Stimulated activated CD4-positive, alpha-beta T cell treated with anti-CD3 and anti-CD28 coated beads, Interleukin-1b, Interleukin-23, amount 100 ng/mL, for 1 hour (primary cell): ENCODE data around the gene APOBEC3C.
"Not testable (repeated sequence)": the region's sequence is repeated elsewhere in the genome, so short reads cannot be mapped to it uniquely, and the experiment has no call there.

Experiments
- DNase-seq, 2 donors: peaks; one replicate each; pipeline ENCODE4 v3.0.0-alpha.2; 2020; ENCODE audit warnings: low read depth in 2 of 2

Gene APOBEC3C

DNA sequence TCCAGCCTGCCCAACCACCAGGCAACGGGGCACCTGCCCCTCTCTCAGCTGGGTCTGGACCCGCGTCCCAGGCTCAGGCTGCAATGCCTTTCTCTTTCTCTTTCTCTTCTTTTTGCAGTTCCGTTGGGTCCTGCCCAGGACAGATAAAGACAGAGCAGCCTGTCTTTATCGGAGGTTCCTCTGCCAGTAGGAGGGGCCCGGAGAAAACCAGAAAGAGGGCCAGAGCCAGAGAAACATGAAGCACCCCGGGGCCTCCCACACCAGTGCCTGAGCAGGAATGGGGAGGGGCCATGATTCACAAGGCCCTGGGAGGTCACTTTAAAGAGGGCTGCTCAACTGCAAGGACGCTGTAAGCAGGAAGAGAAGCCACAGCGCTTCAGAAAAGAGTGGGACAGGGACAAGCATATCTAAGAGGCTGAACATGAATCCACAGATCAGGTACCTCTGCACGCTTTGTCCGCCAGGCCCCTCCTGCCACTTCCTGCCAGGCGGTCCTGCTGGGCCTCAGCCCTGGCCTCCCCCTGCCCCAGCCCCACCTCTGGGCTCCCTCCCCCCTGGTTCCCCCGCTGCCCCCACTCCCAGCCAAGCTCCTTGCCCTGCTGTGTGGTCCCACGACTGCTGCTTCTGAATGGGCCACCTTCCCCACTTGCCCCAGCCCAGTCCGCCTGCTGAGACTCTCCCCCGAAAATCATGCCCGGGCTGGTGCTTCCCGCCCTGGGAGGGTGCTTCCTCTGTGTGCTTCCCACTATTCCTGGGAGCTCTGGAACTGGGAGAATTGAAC lies at the start of gene APOBEC3C:
TSS of gene APOBEC3C (plus strand) at position 316 of the 781 bp plus-strand sequence. CDS start at position 422, 106 bp downstream.
- peak; percentile 39 to 49 for DNase-seq

DNA sequence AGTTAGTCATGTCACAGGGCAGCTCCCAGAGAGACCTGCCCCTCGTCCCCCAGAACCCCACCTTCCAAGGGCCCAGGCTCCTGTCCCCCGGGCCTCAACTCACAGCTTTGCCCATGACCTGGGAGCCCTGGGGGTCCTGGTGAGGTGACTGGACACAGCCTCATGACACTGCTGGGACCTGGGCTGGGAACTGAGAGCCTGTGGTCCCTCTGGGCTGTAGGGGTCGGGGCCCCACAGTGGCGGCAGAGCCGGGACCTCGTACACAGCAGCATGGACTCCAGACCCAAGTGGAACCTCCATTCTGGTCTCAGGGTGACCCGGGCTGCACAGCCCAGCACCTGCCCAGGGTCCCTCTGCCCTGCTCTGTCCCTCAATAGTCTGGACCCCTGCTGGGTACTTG lies 49.8 kb upstream of the APOBEC3C start:
- DNase-seq: no peak

DNA sequence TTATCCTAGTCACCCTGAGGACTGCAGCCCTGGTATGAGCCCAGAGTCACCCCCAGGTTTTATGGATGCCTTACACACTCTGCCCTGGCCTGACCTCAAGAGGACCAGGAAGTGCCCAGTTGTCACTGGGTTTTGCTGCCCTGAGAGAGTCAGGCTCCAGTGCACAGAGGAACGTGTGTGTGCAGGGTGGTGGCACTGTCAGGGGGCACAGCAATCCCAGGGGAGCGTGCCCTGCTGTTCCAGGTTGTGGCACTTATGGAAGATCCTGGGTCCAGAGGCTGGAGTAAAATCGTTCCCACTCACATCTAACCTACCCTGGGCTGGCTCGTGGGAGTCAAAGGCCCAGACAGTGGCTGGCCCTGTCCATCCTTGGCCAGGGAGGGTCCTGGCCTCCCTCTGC lies 49.1 kb upstream of the APOBEC3C start:
- no peak for DNase-seq

DNA sequence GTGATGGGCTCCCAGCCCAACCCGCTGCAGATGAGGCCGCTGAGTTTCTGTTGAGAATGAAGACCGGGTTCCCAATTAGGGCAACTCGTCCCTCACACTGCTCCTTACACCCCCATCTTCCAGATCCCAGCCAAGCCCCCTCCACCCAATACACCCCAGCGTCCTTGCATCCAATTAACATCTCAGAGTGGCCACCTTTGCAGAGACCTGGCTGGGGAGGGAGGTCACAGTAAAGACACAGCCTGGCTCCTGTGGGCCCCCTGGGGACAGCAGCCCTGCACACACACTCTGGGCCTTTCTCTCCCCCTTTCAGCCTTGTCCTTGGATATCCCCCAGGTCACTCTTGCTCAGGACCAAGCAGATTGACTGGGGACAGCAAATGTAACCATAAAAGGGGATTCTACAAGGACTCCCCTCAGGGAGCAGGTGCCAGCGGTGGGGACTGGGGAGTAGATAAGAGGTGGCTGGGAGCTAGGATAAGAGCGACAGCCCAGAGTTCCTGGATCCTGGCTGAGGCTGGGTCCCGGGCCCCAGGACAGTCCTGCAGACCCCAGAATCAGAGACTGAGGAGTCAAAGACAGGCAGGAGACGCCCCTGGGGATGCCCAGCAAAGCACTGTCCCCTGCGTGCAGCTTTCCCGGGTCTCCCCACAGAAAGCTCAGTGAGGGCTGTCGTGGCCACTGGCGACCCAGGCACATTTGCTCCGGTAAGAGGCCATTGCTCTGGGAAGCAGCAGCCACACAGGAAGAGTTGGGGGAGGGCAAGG lies 48.3 kb upstream of the APOBEC3C start:
- DNase-seq: no peak

DNA sequence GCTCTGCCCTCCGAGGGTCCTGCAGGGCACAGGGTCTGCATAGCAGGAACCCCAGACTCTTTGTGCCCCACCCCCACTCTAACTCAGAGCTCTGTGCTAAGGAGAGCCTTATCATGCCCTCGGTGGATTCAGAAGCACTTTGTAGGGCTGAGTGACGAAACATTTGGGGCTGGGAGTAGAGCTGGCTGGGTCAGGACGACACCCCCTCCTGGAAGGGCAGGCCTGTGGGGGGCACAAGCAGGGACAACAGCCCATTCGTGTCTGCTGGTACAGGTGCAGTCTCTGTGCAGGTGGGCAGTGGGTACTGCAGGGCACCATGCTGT lies 47.7 kb upstream of the APOBEC3C start:
- DNase-seq: no peak

DNA sequence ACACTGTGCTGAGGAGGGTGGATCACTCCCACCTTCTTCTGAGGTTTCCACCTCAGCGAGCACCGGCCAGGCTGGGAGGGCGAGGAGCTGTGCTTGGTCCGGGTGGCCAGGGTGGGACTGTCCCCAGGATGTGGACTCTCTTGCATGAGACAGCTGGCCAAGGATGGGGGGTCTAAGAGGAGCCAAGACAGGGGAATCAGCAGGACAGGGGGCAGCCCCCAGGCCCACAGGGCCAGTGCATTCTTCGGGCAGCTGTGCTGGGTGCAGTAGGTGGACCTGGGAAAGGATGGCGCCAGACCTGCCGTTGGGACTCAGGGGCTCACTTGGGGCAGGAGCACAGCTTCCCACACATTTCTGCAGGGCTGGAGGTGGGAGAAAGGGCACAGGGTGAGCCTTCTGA lies 47.1 kb upstream of the APOBEC3C start:
- no peak for DNase-seq

DNA sequence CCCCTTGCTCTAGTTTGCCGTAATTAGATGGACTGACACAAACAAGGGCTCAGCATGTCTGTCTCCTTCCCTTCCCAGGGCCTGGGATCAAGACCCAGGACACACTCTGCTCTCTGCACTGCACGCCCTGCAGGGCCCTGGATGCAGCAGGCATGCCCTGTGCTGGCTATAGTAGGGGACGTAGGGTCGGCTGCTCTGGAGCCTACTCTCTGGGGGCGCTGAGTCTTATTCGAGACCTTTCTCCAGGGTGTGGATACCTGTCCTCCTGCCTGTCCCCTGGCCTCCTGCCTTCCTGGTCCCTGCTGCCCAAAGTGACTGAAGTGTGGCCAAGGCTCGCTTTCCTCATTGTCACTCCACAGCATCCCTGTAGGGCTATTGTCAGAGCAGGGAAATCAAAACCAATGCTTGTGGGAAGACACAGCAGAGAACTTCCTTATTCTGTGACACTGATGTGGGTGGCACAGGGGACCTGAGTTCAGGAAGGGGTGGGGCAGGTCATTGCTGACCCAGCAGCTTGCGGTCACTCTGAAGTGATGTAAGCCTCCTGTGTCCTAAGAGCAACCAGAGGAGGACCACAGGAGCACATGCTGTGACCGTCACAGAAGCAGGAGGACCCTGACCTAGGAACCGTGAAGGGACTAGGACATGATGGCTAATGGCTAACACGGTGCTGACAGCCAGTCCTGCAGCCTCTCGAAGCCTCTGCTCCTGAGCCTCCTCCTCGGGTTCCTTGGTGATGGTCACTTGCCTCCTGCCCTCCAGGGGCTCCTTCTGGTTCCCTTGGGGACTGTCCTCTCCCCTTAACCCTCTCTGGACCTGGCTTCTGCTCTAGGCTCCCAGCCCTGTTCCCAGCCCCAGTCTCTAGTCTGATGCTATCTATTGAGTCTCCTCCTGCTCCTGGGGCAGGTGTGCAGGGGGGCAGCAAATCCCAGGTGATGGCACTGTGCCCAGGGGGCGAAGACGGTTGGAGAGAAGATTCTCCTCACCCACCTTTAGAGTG lies 46.3 kb upstream of the APOBEC3C start:
- DNase-seq: no peak

DNA sequence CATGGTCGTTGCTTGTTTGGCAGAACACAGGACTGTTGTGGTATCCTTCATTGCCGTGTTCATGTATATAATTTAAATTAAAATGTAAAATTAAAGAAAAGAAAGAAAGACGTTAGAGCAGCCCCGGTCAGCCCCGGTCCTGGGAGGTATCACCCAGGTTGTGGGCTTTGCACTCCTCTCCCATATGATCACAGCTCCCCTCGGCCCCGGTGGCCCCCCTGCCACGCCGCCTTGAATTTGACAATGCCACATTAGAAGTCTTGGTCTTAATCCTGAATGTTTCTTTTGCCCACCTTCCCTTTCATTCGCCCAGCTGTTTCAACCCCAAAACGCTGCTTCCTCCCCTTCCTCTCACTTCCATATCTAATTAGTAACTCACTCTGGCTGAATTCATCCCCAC lies 45.3 kb upstream of the APOBEC3C start:
- DNase-seq: no peak

DNA sequence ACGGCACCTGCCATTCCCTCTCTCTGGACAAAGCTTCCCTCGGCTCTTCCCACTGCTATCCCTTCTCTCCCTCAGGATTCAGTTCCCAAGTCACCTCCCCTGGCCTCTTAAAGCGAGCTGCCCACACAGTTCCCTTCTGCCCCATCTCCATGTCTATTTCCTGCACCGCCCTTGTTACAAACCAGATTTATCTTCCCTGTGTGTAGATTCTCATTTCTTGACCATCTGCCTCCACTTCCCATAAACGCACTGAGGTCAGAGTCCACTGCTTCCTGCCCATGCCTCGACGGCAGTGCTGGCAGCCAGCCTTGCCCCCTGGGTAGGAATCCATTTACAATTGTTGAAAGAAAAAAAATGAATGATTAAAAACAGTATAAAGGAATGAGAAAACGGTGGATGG lies 43.5 kb upstream of the APOBEC3C start:
- no peak for DNase-seq

DNA sequence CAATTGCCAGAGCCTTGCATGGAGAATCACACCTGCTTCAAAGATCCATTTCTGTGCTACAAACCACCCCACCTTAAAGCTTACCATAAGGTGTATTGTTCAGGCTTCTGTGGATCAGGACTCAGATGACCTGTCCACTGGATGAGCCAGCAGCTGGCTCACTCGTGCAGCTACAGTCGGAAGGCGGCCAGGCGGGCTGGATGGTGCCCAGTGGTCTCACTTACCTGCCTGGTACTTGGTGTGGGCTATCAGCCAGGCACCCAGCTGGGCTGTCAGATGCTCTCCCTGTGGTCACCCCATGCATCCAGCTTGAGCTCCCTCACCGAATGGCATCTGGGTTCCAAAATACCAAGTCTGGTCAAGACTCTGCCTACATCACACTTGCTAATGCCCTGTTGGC lies 42.9 kb upstream of the APOBEC3C start:
- no peak for DNase-seq

DNA sequence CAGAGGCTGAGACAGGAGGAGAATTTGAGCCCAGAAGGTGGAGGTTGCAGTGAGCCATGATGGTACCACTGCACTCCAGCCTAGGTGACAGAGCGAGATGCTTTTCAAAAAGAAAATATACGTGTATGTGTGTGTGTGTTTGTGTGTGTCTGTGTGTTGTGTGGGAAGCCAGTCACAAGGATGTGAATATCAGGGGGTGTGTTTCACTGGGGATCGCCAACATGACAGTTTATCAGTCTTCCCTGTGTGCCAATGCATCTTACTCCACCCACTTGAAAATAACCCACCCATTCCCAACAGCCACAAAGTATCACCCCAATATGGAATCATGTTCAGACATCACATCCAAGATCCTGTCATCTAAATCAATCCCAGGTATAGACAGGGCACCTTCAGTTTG lies 42.3 kb upstream of the APOBEC3C start:
- DNase-seq: no peak

DNA sequence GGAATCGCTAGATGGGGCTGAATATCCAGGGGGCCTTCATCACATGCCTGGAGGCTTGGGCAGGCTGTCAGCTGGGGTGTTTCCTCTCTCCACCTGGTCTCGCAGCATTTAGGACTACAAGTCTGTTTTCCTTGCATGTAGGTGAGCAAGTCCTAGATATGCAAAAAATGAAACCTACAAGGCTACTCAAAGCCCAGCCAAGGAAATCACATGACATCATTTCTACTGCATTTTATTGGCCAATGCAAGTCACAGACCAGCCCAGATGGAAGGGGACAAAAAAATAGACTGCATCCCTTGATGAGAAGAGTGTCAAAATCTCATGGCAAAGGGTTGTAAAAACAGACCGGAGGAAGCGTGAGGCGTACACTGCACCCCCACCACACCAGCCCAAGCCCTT lies 41.5 kb upstream of the APOBEC3C start:
- no peak for DNase-seq

DNA sequence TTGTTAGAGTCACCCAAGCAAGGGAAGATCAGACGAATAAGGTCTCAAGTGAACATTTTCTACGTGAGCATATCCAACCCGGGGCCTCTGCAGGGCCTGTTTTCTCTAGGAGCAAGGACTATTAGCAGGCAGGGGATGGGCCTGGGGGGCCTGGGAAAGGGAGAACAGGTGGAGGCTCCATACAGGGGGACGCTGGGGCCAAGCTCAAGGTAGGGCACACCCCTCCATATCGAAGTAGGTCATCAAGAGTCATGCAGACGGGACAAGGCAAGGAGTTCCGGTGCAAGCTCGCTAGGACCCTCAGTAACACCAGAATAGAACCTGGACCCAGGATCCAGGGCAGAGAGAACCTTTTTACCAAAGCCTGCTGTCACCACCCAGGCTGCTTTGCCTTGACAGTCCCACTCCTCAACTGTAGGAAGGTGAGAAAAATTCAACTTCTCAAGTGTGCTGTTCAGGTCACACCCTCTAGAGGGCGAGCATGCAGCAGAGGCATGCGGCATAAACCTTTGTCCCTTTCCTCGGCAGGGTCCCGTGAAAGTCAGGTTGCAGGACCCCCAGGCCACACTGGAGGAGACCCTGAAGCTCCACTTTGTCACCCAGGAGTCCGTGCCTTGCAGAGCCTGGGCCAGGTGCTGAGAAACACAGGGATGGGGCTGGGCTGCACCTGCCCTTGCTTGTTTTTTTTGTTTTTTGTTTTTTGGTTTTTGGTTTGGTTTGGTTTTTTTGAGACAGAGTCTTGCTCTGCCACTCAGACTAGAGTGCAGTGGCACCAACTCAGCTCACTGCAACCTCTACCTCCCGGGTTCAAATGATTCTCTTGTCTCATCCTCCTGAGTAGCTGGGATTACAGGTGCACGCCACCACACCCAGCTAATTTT lies 40.5 kb upstream of the APOBEC3C start:
- peak in 1 of 2 donors; percentile 45 for DNase-seq

DNA sequence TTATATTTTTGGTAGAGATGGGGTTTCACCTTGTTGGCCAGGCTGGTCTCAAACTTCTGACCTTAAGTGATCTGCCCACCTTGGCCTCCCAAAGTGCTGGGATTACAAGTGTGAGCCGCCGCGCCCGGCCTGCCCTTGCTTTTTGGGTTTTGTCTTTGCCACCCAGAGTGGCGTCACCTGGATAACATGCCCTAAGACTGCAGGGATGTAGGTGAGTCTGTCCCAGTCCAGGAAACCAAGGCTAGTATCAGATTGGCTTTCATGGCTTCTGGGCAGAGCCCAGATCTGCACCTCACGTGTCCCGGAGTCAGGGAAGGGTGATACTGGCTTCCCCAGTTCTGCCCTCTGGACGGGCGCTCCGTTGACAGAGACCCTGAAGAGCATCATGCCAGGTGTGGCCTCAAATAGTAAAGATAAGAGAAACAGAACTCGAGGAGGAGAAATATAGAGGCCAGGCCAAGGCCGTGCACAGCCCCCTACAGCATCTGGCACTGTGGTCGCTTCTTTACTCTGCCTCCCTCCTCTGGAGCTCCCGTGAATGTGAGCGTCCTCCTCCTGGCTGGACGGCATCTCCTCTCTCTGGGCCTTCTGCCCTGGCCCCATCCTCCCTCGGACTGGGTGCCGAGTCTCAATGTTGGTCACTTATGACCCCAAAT lies 39.8 kb upstream of the APOBEC3C start:
- no peak for DNase-seq

DNA sequence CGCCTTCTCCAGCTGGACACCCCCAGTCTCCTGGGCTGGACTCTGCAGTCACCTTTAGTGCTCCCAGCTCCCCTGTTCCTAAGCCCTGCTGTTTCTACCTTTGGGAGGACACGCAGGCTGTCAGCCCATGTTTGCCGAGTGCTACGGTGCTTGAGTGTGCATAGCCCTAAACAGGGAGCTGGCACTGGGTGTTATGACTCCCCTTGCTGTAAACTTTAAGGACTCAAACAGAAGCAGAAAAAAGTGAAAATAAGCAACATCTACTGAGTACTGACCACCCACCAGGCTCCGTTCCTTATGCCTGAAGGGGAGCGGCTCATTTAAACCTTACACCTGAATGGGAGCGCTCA lies 39.3 kb upstream of the APOBEC3C start:
- DNase-seq: no peak

DNA sequence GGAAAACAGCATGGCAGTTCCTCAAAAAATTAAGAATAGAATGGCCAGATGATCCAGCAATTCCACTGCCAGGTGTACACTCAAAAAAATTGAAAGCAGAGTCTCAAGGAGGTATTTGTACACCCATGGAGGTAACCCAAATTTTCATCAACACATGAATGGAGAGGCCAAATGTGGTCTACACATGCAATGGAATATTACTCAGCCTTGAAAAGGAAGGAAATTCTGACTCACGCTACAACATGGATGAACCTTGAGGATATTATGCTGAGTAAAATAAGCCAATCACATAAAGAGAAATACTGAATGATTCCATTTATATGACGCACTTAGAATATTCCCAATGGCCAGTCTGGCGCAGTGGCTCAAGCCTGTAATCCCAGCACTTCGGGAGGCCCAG lies 36.8 kb upstream of the APOBEC3C start:
- DNase-seq: not testable (repeated sequence)

DNA sequence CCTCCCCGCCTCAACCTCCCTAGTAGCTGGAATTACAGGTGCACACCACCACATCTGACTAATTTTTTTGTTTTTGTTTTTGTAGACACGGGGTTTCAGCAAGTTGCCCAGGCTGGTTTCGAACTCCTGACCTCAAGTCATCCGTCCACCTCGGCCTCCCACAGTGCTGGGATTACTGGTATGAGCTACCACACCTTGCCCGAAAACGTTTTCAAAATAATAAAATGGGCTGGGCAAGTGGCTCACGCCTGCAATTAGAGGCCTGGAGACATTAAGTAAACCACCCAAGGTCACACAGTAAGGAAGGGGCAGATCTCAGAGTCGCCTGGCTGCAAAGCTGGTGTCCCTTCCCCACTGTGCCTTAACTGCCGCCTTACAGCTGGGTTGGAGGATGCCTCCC lies 33.5 kb upstream of the APOBEC3C start:
- DNase-seq: not testable (repeated sequence)

DNA sequence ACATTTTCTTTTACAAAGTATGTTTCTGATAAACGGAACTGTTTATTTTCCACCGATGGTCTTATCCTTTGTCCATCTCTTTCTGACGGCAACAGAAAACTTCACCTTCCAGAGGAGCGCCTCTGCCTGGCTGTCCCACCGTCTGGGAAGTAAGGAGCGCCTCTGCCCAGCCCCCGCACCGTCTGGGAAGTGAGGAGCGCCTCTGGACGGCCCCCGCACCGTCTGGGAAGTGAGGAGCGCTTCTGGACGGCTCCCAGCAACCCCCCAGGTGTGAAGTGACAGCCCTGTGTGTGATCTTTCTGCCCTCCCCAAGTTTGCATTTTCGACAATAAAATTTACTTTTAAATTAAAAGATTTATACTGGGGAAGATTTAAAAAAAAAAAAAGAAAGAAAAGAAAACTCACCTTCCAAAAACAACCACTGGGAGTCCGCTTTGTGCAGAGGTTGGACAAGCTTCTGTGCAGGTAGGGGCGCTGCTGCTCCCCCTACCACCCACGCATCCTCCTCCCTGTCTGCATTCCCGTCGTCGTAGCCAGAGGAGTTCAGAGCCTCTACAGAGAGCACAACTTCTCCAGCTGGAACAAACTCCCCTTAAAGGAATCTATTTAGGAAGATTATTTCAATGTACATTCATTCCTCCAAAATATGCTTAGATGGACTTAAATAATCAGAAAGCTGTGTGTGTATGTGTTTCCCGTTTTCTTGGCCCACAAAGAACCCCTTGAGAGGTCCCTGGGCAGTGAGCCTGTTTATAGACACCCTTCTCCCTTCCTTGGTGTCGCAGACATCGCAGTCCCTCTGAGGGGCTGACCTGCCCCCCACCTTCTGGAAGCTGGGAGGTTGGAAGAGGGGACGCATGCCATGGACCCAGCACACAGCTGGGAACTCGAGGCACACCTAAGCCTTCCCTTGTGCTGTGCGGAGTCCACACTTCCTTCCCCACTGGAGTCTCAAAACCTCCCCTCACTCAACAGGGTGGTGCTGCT lies 32.8 kb upstream of the APOBEC3C start:
- no peak for DNase-seq
